HUES48 (cell line): Measurements from ENCODE around the gene HOXA5.
A peak's percentile ranks its signal among the peaks of the same experiment; 100 is the strongest.

ENCODE experiments used
- H3K27ac ChIP-seq: one replicate; pipeline ENCODE4 v1.7.0; 2013; ENCODE audit warnings: low read depth, low read length, inconsistent platforms
- H3K27me3 ChIP-seq: 2 replicates; pipeline ENCODE4 v1.6.1; 2013; ENCODE audit warnings: mild to moderate bottlenecking, low read length; ENCODE audit not compliant: control insufficient read depth, insufficient read depth
- H3K36me3 ChIP-seq: 2 replicates; pipeline ENCODE4 v1.6.1; 2013; ENCODE audit warnings: low read length; ENCODE audit not compliant: control insufficient read depth, insufficient read depth
- H3K4me1 ChIP-seq: 2 replicates; pipeline ENCODE4 v1.6.1; 2013; ENCODE audit warnings: mild to moderate bottlenecking, low read length; ENCODE audit not compliant: control insufficient read depth, insufficient read depth
- H3K4me3 ChIP-seq: 2 replicates; pipeline ENCODE4 v1.5.1; 2013; ENCODE audit warnings: mild to moderate bottlenecking, low read depth, low read length
- H3K9ac ChIP-seq: 2 replicates; pipeline ENCODE4 v1.6.1; 2013; ENCODE audit warnings: mild to moderate bottlenecking, low read depth, low read length, moderate library complexity
- H3K9me3 ChIP-seq: 2 replicates; pipeline ENCODE4 v1.6.1; 2013; ENCODE audit warnings: low read length; ENCODE audit not compliant: control insufficient read depth, insufficient read depth

HOXA5 gene

DNA sequence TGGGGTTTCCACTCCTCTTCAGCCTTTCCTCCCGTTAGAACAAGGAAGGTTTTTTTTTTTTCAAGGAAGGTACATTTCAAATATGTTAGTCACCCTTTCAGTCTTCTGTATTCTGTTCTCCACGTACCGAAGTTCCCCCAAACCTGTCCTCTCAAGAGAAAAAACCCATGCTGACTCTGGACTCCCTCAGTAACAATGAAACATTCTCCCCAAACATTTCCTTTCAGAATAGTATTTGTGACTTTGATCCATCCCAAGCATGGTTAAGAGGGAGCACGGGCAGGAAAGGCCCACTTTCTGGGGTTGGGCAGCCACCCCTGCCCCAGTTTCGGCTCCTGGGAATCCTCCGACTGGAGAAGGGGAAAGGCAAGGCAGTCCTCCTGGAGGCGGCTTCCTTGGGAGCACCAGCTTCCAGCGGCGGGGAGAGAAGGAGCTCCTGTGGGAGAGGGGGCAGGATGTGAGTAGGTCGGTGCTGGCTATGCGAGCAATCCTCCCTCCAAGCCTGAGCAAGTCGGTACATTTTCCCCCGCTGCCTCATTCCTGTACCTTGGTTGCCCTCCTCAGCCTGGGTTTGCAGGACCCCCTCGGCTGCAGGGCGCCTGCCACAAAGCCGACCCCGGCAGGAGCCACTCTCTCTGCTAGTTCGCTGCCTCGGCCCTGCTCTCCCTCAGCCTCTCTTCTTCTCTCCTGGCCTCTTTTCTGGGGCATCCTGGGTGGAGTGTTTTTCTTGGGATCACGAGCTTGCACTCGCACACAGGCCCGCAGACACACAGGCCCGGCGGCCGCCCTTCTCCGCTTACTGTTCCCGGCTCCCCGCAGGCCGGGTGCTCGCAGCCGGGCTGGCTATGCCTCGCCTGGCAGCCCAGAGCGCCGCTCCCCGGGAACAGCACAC is 45.5 kb downstream of the HOXA5 start:
- Histone ChIP-seq H3K27me3 (peaks cover 100% of the 10 kb centered on the region), H3K27ac (no peak overlapping the region), H3K9ac (no peak overlapping the region), H3K9me3 (no peaks in the 10 kb centered on the region), H3K36me3 (no peaks in the 10 kb centered on the region), H3K4me3 (no peak overlapping the region), H3K4me1 (peaks cover 34% of the 10 kb centered on the region)

DNA sequence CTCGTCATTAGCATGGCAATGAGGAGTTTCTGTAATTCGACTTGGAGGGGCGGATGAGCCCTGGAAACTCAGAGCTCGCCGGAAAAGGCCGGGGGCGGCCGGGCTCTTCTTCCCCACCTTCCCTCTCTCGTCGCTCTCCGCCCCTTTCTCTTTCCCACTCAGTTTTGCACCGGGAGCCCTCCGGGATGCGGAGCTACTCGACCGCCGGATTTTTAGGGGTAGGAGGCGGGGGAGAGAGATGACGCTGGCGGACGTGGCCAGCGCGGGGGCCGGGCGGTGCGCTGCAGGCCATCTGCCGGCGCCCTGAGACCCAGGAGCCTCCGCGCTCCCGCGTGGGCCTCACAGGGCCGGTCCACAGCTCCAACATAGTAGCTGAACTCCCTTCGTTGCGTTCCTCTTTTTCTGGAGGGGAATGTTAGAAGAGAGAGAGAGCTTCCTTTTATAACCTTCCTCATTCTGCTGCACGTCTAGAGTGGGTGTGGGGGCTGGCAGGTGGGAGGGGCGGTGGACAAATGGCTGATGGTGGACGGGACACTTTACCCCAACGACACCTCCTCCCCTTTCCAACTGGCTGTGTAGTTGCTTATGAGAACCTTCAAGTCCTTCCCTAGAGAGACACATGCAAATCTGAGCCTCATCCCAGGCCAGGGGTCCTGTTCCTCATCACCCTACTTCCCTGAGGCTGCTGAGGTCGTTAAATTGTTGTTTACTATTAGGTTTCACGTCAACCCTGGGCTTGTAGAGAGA is 46.5 kb downstream of the HOXA5 start:
- peaks cover 100% of the 10 kb centered on the region for H3K27me3 ChIP-seq
- H3K27ac ChIP-seq: no peak overlapping the region
- peaks cover 43% of the 10 kb centered on the region for H3K4me1 ChIP-seq
- no peak overlapping the region for H3K9ac ChIP-seq
- H3K9me3 ChIP-seq: no peaks in the 10 kb centered on the region
- H3K36me3 ChIP-seq: no peaks in the 10 kb centered on the region
- peak overlapping the region; percentile 57 for H3K4me3 ChIP-seq

DNA sequence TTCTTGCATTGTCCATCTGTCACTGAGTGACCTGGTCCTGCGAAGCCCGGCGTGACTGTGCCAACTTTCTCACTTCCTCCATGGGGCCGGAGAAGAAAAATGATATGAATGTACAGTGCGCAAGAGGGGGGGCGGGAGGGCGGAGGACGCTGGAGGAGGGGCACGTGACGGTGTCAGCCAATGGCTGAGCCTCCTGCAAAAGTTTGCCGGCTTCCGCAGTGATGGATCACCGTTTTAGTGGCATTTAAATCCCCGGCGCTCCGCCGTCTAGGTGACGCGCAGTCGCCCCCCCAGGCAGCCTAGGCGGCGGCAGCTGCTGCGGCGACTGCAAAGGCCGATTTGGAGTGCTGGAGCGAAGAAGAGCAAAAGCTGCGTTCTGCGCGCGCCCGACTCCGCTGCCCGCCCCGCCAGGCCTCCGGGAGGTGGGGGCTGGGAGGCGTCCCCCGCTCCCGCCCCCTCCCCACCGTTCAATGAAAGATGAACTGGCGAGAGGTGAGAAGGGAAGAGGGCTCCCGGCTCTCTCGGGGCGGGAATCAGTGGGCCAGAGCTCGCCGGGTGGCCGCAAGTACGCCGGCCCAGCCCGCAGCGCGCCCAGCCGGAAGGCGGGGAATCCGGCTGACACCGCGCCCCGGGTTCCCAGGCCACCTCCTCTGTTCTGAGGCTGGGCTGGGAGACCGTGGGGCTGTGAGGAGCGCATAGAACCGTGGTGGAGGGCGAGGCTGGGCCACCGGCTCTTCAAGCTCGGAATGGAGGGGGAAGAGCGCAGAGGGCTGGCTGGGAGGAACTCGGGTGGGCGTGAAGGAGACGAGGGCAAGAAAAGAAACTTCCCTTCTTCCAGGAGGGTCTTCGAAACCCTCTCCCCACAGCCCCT is 47.3 kb downstream of the HOXA5 start, which contains the start of gene HOXA1:
HOXA1 (minus strand) TSS at position 104 of the 871 bp plus-strand sequence; CDS start at position 16, 88 bp downstream.
- Histone ChIP-seq H3K36me3 (no peaks in the 10 kb centered on the region), H3K27me3 (peaks cover 100% of the 10 kb centered on the region), H3K27ac (peak within 1 kb of the TSS; percentile 6), H3K9me3 (no peaks in the 10 kb centered on the region), H3K4me3 (peak within 1 kb of the TSS; percentile 57), H3K9ac (no peak within 1 kb of the TSS), H3K4me1 (peaks cover 45% of the 10 kb centered on the region)

DNA sequence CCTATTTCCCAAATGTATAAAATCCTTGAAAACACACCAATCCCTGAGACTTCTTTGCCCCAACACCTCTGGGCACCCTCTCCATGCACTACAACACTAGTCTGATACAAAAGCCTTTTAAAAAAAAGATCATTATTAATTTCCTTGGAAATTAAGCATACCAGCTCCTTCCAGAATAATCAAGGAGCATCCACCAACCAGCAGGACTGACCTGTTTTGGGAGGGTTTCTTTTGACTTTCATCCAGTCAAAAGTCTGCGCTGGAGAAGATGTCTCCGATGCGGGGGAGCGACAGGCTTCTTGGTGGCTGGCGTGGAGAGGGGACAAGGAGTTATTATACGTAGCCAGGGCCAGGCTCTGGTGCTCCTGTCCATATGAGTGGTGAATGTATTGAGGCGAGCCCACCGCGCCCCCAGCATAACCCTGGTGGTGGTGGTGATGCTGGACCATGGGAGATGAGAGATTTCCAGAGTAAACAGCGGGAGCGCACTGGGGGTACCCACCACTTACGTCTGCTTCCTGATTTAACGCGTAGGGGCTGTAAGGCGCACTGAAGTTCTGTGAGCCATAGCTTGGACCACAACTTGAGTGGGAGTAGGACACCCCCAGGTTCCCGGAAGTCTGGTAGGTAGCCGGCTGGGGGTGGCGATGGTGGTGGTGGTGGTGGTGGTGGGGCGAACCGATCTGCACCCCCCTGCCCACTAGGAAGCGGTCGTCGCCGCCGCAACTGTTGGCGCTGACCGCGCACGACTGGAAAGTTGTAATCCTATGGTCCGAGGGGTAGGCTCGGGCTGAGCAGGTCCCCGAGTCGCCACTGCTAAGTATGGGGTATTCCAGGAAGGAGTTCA is 48.2 kb downstream of the HOXA5 start:
- H3K36me3 ChIP-seq: no peaks in the 10 kb centered on the region
- H3K27me3 ChIP-seq: peaks cover 100% of the 10 kb centered on the region
- no peak overlapping the region for H3K27ac ChIP-seq
- H3K9ac ChIP-seq: no peak overlapping the region
- H3K4me3 ChIP-seq: peak overlapping the region; percentile 57
- H3K9me3 ChIP-seq: no peaks in the 10 kb centered on the region
- H3K4me1 ChIP-seq: peaks cover 45% of the 10 kb centered on the region

- no peaks in the 10 kb centered on the region for H3K9me3 ChIP-seq
- H3K4me3 ChIP-seq: no peak overlapping the region
- H3K4me1 ChIP-seq: peaks cover 45% of the 10 kb centered on the region
- peaks cover 100% of the 10 kb centered on the region for H3K27me3 ChIP-seq
- H3K27ac ChIP-seq: no peak overlapping the region
- no peaks in the 10 kb centered on the region for H3K36me3 ChIP-seq
- no peak overlapping the region for H3K9ac ChIP-seq
Measured at GRCh38 chr7:27094304-27095049, 49.0 kb downstream of the HOXA5 start.

DNA sequence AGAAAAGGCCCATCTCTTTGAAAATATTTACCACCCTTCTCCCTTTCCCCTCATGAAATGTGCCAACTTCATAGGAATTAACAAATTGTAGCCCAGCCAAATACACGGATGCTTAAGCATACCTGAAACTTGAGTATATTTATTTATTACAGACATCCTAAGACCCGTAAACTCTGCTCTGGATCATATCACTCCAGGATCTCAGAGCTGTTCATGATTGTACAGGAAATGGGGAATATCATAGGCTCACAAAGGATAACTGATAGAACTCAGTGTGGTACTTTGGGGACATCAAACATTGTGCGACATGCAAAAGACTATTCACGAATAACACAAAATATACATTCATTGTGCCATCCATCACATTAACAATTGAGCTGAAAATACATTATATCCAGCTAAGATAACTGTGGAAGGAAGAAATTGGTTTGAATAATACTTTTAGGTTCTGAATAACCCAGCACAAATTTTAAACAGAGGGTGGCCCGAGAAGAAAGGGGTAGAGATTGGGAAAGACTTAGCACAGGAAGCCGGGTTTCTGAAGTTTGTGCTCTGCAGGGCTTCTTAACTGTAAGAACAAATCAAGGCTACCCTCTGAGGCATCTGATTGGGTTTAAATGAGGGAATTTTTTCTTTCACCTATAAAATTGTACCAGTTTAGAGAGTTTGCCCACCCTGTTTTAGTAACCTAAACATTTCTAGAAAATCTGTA is 50.1 kb downstream of the HOXA5 start:
- H3K27me3 ChIP-seq: peaks cover 100% of the 10 kb centered on the region
- no peak overlapping the region for H3K9ac ChIP-seq
- H3K4me3 ChIP-seq: no peak overlapping the region
- no peak overlapping the region for H3K27ac ChIP-seq
- no peaks in the 10 kb centered on the region for H3K36me3 ChIP-seq
- H3K9me3 ChIP-seq: no peaks in the 10 kb centered on the region
- H3K4me1 ChIP-seq: peaks cover 45% of the 10 kb centered on the region

DNA sequence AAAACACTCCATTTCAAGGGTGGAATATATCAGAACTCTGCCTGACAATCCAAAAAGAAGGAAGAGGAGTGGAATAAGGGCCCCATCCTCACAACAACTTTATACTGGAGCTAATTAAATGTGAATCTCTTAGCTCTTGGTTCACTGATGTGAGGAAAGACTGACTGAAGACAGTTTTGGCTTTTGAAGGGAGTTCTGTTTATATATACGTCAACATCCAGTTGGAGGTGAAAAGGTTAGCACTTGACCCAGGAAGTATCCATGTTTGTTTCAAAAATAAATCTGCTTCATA is 50.7 kb downstream of the HOXA5 start:
- Histone ChIP-seq H3K27me3 (peaks cover 100% of the 10 kb centered on the region), H3K9ac (no peak overlapping the region), H3K9me3 (no peaks in the 10 kb centered on the region), H3K36me3 (no peaks in the 10 kb centered on the region), H3K27ac (no peak overlapping the region), H3K4me1 (peaks cover 43% of the 10 kb centered on the region), H3K4me3 (no peak overlapping the region)

GRCh38 chr7:27091941-27092818 is 51.3 kb downstream of the HOXA5 start:
- H3K4me3 ChIP-seq: no peak overlapping the region
- H3K9me3 ChIP-seq: no peaks in the 10 kb centered on the region
- H3K36me3 ChIP-seq: no peaks in the 10 kb centered on the region
- no peak overlapping the region for H3K9ac ChIP-seq
- peaks cover 99% of the 10 kb centered on the region for H3K27me3 ChIP-seq
- peaks cover 38% of the 10 kb centered on the region for H3K4me1 ChIP-seq
- peak overlapping the region; percentile 26 for H3K27ac ChIP-seq

DNA sequence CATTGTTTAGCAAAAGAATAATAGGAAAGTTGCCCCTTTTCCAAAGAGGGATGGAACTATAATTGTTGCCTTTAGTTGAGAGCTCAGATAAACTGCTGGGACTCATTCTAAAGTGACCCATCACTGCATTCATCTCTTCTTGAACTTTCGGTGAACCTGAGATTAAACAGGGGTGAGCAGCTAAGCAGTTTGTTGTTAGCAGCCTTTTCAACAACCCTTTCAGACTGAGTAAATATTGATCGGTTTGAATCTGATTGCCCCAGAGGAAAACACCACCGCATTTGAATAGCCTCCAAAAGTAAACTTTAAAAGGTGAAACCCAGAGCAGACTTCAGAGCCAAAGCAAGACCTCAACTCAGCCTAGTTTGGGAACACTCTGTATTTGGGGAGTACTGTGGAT is 52.4 kb downstream of the HOXA5 start:
- Histone ChIP-seq H3K4me1 (peaks cover 31% of the 10 kb centered on the region), H3K36me3 (no peaks in the 10 kb centered on the region), H3K9me3 (no peaks in the 10 kb centered on the region), H3K4me3 (no peak overlapping the region), H3K27me3 (peaks cover 90% of the 10 kb centered on the region), H3K27ac (peak overlapping the region; percentile 77), H3K9ac (no peak overlapping the region)
